ENCODE measurements around the gene MARK3. TPM values are rescaled to one million over a fixed set of nuclear protein-coding genes. Genes with fewer than 3 reads are reported as not detected.
A peak's percentile ranks its signal among the peaks of the same experiment; 100 is the strongest.

Gene MARK3
- total and polyA plus RNA-seq, 2 of the 13 experiments (the other 11 are each of a cell fraction or from before 2014, with no cell fraction given), result 47.7 to 56.6 TPM

DNA sequence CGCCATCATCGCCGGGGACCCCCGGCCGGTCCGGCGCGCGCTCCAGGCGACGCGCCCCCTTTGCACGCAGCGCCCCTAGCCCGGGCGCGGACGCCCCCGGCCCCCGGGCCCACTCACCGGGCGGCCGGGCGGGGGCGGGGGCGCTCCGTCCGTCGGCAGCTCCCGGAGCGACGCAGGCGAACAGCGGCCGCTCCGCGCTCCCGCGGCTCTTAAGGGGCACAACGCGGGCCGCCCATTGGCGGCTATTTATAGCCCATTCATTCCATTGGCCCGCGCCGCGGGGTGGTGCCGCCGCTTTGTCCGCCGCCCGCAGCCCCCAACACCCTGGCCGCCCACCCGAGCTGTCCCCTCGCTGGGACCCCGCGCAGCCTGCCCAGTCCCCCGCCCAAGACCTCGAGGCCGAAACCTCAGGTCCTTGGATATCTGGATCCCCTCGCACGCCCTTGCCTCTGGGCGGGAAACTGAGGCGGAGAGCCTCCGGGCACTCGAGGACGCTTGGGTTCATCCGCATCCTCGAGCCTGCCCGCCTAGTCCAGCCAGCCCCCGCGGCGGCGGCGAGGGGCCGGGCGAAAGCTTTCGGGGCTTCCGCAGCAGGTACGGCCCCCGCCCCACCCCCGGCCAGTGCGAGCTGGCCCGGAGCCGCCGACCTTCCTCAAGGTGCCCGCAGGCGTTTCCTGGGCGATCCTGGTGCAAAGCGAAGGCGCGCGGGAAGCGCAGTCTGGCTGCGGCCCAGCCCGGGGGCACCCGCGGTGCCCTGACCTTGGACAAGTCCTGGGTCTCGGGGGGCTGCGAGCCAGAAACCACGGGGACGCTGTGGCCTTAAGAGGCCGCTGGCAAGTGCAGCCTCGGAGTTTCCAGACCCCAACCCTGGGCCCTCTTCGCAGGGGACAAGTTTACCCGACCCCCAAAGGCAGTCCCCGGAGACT is 137.7 kb downstream of the MARK3 start, which contains the start of gene CKB (continued):
- TF ChIP-seq ZNF333 (CRISPR knock-in tag; IDR thresholded peaks at IDR 0.05; ENCODE audit: borderline replicate concordance) (no peak), ZNF709 (CRISPR knock-in tag; IDR thresholded peaks at IDR 0.05) (no peak), ZBTB3 (CRISPR knock-in tag; IDR thresholded peaks at IDR 0.05; ENCODE audit: borderline replicate concordance, low read depth) (no peak), MEF2D (CRISPR knock-in tag; IDR thresholded peaks at IDR 0.05) (peak; percentile 85), ZNF7 (CRISPR knock-in tag; IDR thresholded peaks at IDR 0.05) (no peak; the same call in 1 of the 2 replicates), POLR2A (IDR thresholded peaks at IDR 0.05; ENCODE audit: insufficient read depth in 1 of 2, low read depth in 2 of 2, low read length in 2 of 2) (peak; percentile 67 to 82), MAFG (CRISPR knock-in tag; IDR thresholded peaks at IDR 0.05) (no peak), TAF15 (IDR thresholded peaks at IDR 0.05; ENCODE audit: low read depth, low read length, poor library complexity, severe bottlenecking) (no peak), POLR2G (IDR thresholded peaks at IDR 0.05; ENCODE audit: low read depth, low read length) (peak; percentile 85), TCF12 (IDR thresholded peaks at IDR 0.05) (no peak), TCF12 (CRISPR knock-in tag; IDR thresholded peaks at IDR 0.05) (no peak), ZFX (CRISPR knock-in tag; IDR thresholded peaks at IDR 0.05; ENCODE audit: low read depth) (0 out of 2 replicates have a peak, but pooled peaks have one; percentile 12)
- TF ChIP-seq, protein P1, sequence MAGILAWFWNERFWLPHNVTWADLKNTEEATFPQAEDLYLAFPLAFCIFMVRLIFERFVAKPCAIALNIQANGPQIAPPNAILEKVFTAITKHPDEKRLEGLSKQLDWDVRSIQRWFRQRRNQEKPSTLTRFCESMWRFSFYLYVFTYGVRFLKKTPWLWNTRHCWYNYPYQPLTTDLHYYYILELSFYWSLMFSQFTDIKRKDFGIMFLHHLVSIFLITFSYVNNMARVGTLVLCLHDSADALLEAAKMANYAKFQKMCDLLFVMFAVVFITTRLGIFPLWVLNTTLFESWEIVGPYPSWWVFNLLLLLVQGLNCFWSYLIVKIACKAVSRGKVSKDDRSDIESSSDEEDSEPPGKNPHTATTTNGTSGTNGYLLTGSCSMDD (CRISPR knock-in tag; IDR thresholded peaks at IDR 0.05), result no peak
- TF ChIP-seq, protein P2, sequence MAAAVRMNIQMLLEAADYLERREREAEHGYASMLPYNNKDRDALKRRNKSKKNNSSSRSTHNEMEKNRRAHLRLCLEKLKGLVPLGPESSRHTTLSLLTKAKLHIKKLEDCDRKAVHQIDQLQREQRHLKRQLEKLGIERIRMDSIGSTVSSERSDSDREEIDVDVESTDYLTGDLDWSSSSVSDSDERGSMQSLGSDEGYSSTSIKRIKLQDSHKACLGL (CRISPR knock-in tag; IDR thresholded peaks at IDR 0.05), result peak; percentile 34; the same call in 1 of the 2 replicates
- TF ChIP-seq, protein P3, sequence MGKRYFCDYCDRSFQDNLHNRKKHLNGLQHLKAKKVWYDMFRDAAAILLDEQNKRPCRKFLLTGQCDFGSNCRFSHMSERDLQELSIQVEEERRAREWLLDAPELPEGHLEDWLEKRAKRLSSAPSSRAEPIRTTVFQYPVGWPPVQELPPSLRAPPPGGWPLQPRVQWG (CRISPR knock-in tag; IDR thresholded peaks at IDR 0.05; ENCODE audit: borderline replicate concordance, low read depth), result no peak
- TF ChIP-seq, protein P4, sequence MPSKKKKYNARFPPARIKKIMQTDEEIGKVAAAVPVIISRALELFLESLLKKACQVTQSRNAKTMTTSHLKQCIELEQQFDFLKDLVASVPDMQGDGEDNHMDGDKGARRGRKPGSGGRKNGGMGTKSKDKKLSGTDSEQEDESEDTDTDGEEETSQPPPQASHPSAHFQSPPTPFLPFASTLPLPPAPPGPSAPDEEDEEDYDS (CRISPR knock-in tag; IDR thresholded peaks at IDR 0.05), result peak; percentile 81
